ENCODE results near the gene FNDC3B. TPM values are rescaled to one million over a fixed set of nuclear protein-coding genes. Genes with fewer than 3 reads are reported as not detected.

Gene FNDC3B
- total and polyA plus RNA-seq, 3 donors from 2014 or later, result 24.2 to 63.5 (median 57.7) TPM

DNA sequence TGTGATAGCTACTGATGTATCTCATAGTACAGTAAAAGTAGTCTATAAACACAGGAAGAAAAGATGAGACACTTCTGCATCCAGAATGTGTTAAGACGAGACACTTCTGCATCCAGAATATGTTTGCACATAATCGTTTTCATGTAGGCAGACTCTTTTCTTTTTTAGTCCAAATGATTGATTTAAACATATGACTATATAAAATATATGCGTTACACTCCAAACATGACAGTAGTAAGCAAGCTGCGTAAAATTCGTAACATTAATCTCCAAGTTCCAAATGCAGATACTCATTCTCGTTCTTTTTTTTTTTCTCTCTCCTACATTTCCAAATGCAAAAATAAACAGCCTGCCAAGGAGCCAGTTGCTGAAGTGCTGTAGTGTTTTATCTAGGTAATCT is 82.6 kb downstream of the FNDC3B start:
- WGBS, 2 donors, result 78 to 80% methylated on average over 6 of the region's 6 CpGs
- Histone ChIP-seq H3K9me3 (no peaks in the 10 kb centered on the region), H3K27me3 (no peaks in the 10 kb centered on the region), H3K4me1 (peaks cover 17% of the 10 kb centered on the region), H3K36me3 (ENCODE audit: low read depth, missing control alignments) (no peaks in the 10 kb centered on the region), H3K4me3 (no peak overlapping the region), H3K27ac (no peak overlapping the region)
- TF ChIP-seq CTCF (IDR thresholded peaks at IDR 0.05) (no peak), POLR2A (IDR thresholded peaks at IDR 0.05) (no peak)
- no peak for DNase-seq
- intact Hi-C loops (cut with DNase I; ENCODE audit: low total_unique reads), result no loop called here

GRCh38 chr3:172124271-172124670 is 84.9 kb downstream of the FNDC3B start:
- H3K4me3 ChIP-seq, result no peak overlapping the region
- H3K36me3 ChIP-seq (ENCODE audit: low read depth, missing control alignments), result no peaks in the 10 kb centered on the region
- no peaks in the 10 kb centered on the region for H3K27me3 ChIP-seq
- intact Hi-C loops (cut with DNase I; ENCODE audit: low total_unique reads), result no loop called here
- H3K4me1 ChIP-seq, result peaks cover 20% of the 10 kb centered on the region
- no peaks in the 10 kb centered on the region for H3K9me3 ChIP-seq
- TF ChIP-seq POLR2A (IDR thresholded peaks at IDR 0.05) (no peak), CTCF (IDR thresholded peaks at IDR 0.05) (no peak)
- no peak overlapping the region for H3K27ac ChIP-seq
- no peak for DNase-seq
- WGBS, 2 donors, result 98 to 99% methylated on average over 5 of the region's 5 CpGs

DNA sequence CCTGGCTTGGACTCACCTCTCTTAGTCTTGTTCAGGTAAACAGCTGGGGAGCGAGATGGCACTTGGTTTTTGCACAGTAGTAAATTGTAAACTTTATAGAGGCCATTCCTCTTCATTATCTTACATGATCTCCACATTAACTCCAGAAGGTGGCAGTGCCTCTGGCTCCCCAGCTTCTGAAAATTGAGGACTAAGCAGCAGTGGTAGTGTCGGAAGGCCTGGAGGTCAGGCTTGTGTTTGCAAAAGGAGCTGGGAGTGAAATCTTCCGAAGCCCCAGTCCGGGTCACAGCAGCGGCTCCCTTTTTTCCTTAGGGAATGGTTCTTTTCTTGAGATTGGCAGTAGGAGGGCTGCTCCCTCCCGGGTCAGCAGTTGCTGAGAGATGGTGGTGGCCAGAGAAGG is 85.7 kb downstream of the FNDC3B start:
- intact Hi-C loops (cut with DNase I; ENCODE audit: low total_unique reads), result no loop called here
- DNase-seq, result no peak
- WGBS, 2 donors, result 84 to 86% methylated on average over 6 of the region's 6 CpGs
- TF ChIP-seq CTCF (IDR thresholded peaks at IDR 0.05) (no peak), POLR2A (IDR thresholded peaks at IDR 0.05) (no peak)
- no peak overlapping the region for H3K27ac ChIP-seq
- no peaks in the 10 kb centered on the region for H3K27me3 ChIP-seq
- H3K4me3 ChIP-seq, result no peak overlapping the region
- H3K9me3 ChIP-seq, result no peaks in the 10 kb centered on the region
- no peaks in the 10 kb centered on the region for H3K36me3 ChIP-seq (ENCODE audit: low read depth, missing control alignments)
- H3K4me1 ChIP-seq, result peaks cover 20% of the 10 kb centered on the region

DNA sequence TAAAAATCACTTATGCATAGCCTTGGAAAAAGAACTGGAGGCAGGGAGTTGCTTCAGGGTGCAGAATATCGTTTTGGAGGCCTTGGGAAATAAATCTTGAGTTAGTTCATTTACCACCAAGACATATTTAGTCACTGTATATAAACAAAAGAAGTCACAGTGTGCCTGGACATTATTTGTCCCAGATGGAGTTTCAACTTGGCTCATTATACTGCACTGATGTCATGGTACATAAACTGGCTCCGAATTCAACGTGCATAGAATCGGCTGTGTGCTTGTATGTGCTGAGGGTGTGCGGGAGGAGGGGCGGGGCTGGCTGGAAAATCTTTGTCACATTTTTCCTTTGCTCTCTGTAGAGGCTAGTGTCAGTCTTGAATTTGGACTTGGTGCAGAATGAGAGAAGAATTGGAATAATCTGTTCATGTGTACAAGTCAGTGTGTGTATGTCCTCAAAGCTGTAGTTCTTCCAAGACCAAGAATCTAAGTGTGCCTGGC is 86.6 kb downstream of the FNDC3B start:
- no peaks in the 10 kb centered on the region for H3K36me3 ChIP-seq (ENCODE audit: low read depth, missing control alignments)
- H3K9me3 ChIP-seq, result no peaks in the 10 kb centered on the region
- intact Hi-C loops (cut with DNase I; ENCODE audit: low total_unique reads), result no loop called here
- WGBS, 2 donors, result 42 to 55% methylated on average over 5 to 6 of the region's 6 CpGs
- no peaks in the 10 kb centered on the region for H3K27me3 ChIP-seq
- TF ChIP-seq POLR2A (IDR thresholded peaks at IDR 0.05), result no peak
- TF ChIP-seq CTCF (IDR thresholded peaks at IDR 0.05), result no peak
- peak overlapping the region in 1 of 2 donors; percentile 48 for H3K27ac ChIP-seq
- peaks cover 20% of the 10 kb centered on the region for H3K4me1 ChIP-seq
- no peak overlapping the region for H3K4me3 ChIP-seq
- DNase-seq, result no peak

GRCh38 chr3:172126741-172127140 is 87.4 kb downstream of the FNDC3B start:
- intact Hi-C loops (cut with DNase I; ENCODE audit: low total_unique reads), result no loop called here

More at GRCh38 chr3:172126741-172127140, 87.4 kb downstream of the FNDC3B start:
- Histone ChIP-seq H3K27ac (peak overlapping the region in 1 of 2 donors; percentile 48), H3K4me1 (peaks cover 20% of the 10 kb centered on the region), H3K9me3 (no peaks in the 10 kb centered on the region), H3K4me3 (no peak overlapping the region), H3K27me3 (no peaks in the 10 kb centered on the region), H3K36me3 (ENCODE audit: low read depth, missing control alignments) (no peaks in the 10 kb centered on the region)
- WGBS, 2 donors, result 63 to 72% methylated on average over 3 of the region's 3 CpGs
- DNase-seq, result no peak
- TF ChIP-seq CTCF (IDR thresholded peaks at IDR 0.05) (no peak), POLR2A (IDR thresholded peaks at IDR 0.05) (no peak)

Data from testis (tissue), 3 donors.